ENCODE results near the gene C1QL2.

The C1QL2 gene

GRCh38 chr2:119180892-119181291, 22.3 kb upstream of the C1QL2 start:
- no peak for TF ChIP-seq CTCF (IDR thresholded peaks at IDR 0.05; ENCODE audit: insufficient read depth, low read depth, low read length, missing control alignments)
- no peak for DNase-seq (ENCODE audit: low read depth)
- no peak overlapping the region for H3K4me3 ChIP-seq (ENCODE audit: low read depth, low read length)

GRCh38 chr2:119179991-119180390, 21.4 kb upstream of the C1QL2 start:
- no peak for TF ChIP-seq CTCF (IDR thresholded peaks at IDR 0.05; ENCODE audit: insufficient read depth, low read depth, low read length, missing control alignments)
- no peak overlapping the region for H3K4me3 ChIP-seq (ENCODE audit: low read depth, low read length)
- DNase-seq (ENCODE audit: low read depth) = no peak

- no peak overlapping the region for H3K4me3 ChIP-seq (ENCODE audit: low read depth, low read length)
- TF ChIP-seq CTCF (IDR thresholded peaks at IDR 0.05; ENCODE audit: insufficient read depth, low read depth, low read length, missing control alignments) = no peak
- no peak for DNase-seq (ENCODE audit: low read depth)
Observed at GRCh38 chr2:119179202-119179601, 20.7 kb upstream of the C1QL2 start.

GRCh38 chr2:119178776-119179175, 20.2 kb upstream of the C1QL2 start:
- TF ChIP-seq CTCF (IDR thresholded peaks at IDR 0.05; ENCODE audit: insufficient read depth, low read depth, low read length, missing control alignments) = no peak
- no peak overlapping the region for H3K4me3 ChIP-seq (ENCODE audit: low read depth, low read length)
- no peak for DNase-seq (ENCODE audit: low read depth)

- no peak for DNase-seq (ENCODE audit: low read depth)
- no peak for TF ChIP-seq CTCF (IDR thresholded peaks at IDR 0.05; ENCODE audit: insufficient read depth, low read depth, low read length, missing control alignments)
Observed at GRCh38 chr2:119177838-119178190, 19.3 kb upstream of the C1QL2 start.

GRCh38 chr2:119177171-119177837, 18.8 kb upstream of the C1QL2 start:
- H3K4me3 ChIP-seq (ENCODE audit: low read depth, low read length) = no peak overlapping the region
- no peak for TF ChIP-seq CTCF (IDR thresholded peaks at IDR 0.05; ENCODE audit: insufficient read depth, low read depth, low read length, missing control alignments)
- no peak for DNase-seq (ENCODE audit: low read depth)

More at GRCh38 chr2:119177838-119178190, 19.3 kb upstream of the C1QL2 start:
- no peak overlapping the region for H3K4me3 ChIP-seq (ENCODE audit: low read depth, low read length)

GRCh38 chr2:119175517-119175916, 17.0 kb upstream of the C1QL2 start:
- H3K4me3 ChIP-seq (ENCODE audit: low read depth, low read length) = no peak overlapping the region
- no peak for DNase-seq (ENCODE audit: low read depth)
- TF ChIP-seq CTCF (IDR thresholded peaks at IDR 0.05; ENCODE audit: insufficient read depth, low read depth, low read length, missing control alignments) = no peak

All from GM12865 (cell line).